Fibroblast of peridontal ligament (primary cell): Measurements from ENCODE around the gene MYD88.
"Not testable (repeated sequence)": the region's sequence is repeated elsewhere in the genome, so short reads cannot be mapped to it uniquely, and the experiment has no call there.

Experiments
- DNase-seq: peaks from one replicate; pipeline ENCODE4 v3.0.0-alpha.2; 2010; ENCODE audit errors: extremely low read depth

MYD88 gene

DNA sequence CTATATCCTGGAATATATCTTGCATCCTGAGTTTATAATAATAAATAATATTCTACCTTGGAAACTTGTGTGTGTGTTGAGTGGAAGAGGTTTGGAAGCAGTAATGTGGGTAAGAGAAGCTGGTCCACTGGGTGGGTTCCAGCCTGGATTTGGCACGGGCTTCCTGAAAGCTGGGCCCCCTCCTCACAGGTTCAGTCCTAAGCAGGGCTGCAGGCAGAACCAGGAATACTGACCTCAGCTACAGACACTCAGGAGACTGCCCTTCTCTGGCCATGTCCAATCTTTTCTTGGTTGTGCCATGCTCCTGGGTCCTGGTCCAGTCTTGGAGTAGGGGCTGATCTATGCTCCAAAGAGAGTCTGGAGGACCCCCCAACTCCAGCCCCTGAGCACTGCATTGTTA lies 4.5 kb downstream of the MYD88 start:
- DNase-seq: no peak

DNA sequence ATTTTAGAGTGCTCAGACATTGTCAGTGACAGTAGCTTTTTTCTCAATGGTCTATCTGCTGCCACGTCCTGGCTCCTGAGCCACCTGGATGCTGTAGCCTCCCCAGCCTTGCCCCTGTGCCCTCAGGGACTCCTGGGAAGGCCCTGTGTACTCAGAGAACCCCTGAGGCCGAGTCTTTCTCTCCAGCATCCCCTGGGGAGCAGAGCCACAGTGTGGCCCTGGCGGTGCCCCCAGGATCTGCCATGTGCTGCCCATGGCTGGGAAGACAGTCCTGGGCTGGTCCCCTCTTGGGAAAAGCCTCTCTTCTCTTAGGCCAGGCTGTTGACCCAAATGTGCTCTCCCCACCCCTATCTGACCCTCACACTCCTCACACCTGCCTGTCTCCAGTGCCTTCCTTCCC lies 5.0 kb downstream of the MYD88 start:
- no peak for DNase-seq

DNA sequence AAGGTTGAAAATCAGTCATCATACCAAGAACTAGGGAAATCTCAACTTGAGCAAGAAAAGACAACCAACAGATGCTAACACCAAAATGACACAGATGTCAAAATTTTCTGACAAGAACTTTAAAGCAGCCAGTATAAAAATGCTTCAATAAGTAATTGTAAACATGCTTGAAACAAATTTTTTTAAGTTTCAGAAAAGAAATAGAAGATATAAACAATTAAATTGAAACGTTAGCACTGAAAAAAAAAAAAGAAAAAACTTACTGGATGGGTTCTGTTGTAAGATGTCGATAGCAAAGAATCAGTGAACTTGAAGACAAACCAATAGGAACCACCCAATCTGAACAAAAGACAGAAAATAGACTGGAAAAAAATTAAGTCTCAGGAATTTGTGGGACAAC lies 8.0 kb downstream of the MYD88 start:
- DNase-seq: no peak

DNA sequence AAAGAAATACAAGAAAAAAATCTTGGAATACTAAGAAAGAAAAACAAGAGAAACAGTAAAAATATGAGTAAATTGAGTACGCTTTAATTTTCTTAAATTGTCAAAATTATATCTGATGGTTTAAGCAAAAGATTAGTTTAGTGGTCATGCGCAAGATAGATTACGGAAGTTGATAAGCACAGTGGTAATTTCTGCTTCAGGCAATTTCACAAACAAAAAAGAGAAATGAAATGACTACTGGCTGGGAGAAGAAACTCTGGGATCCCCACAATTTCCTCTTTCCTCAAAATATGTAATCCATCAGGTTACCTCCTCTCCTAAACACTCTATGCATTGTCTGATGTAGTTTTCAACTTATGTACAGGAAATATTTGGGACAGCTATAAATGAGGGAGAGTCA lies 9.0 kb downstream of the MYD88 start:
- DNase-seq: no peak

GRCh38 chr3:38148311-38148882 lies 9.9 kb downstream of the MYD88 start:
- DNase-seq: no peak

- DNase-seq: no peak
Measured at GRCh38 chr3:38149708-38150107, 11.2 kb downstream of the MYD88 start.

- no peak for DNase-seq
Measured at GRCh38 chr3:38150780-38151528, 12.5 kb downstream of the MYD88 start.

GRCh38 chr3:38151667-38152265 lies 13.3 kb downstream of the MYD88 start:
- DNase-seq: no peak

GRCh38 chr3:38152609-38153008 lies 14.1 kb downstream of the MYD88 start:
- no peak for DNase-seq

DNA sequence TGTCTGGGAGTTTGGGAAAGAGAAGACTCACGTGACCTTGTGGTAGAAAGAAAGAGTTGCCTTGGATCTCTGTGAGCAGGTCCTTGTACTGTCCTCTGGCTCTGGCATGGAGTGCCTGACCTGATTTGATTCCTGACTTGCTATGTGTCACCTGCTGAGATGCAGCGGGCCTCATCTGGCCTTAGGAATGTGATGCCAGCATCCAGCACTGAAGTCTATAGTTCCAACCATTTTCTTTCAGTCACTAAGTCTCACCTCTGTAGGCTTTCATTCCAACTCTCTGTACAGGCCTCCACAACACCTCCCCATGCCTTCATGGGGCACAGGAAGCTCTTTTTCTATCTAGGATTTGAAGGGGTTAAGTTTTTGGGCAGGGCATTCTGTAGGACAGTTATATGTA lies 14.8 kb downstream of the MYD88 start:
- DNase-seq: no peak

DNA sequence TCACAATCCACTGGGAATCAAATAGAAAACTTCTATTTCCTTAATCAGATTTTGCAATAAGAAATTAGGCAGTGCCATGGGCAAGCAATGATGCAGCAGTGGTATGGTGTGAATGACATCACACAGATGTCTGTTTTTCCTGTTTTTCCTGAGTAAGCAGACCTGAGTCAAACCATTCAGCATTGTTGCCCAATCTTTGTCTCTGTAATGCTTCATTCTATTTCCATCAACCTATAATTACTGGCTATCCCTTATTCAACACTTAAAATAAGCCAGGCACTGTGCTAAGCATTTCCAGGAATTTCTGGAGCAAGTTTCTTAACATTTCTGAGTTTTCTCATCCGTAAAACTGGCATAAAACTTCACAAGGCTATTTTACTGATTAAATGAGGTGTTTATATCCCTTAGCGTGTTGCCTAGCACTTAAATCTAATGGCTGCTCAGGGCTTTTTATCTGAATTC lies 15.6 kb downstream of the MYD88 start:
- peak; percentile 78 for DNase-seq

GRCh38 chr3:38154625-38155255 lies 16.3 kb downstream of the MYD88 start:
- no peak for DNase-seq

- no peak for DNase-seq
Measured at GRCh38 chr3:38155825-38156224, 17.4 kb downstream of the MYD88 start.

DNA sequence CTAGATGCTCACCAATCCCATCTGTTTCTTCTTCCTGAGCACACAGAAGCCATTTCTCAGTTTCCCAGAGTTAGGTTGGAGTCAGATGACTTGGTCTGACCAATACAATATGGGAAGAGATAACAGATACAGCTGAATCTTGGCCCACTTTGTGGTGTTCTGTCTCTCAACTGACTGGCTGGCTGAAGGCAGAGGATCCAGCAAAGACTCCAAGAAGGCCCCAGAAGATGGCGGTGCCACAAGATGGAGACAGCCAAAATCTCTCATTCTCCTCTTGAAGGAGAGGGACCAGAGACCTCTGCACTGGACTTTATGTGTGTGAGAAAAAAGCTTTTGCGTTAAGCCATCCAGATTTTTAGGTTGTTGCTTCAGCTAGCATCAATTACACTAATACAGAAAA lies 18.7 kb downstream of the MYD88 start:
- DNase-seq: no peak

- DNase-seq: no peak
Measured at GRCh38 chr3:38157595-38157994, 19.1 kb downstream of the MYD88 start.

- no peak for DNase-seq
Measured at GRCh38 chr3:38158472-38158871, 20.0 kb downstream of the MYD88 start.

GRCh38 chr3:38160704-38161103 lies 22.2 kb downstream of the MYD88 start:
- not testable (repeated sequence) for DNase-seq

DNA sequence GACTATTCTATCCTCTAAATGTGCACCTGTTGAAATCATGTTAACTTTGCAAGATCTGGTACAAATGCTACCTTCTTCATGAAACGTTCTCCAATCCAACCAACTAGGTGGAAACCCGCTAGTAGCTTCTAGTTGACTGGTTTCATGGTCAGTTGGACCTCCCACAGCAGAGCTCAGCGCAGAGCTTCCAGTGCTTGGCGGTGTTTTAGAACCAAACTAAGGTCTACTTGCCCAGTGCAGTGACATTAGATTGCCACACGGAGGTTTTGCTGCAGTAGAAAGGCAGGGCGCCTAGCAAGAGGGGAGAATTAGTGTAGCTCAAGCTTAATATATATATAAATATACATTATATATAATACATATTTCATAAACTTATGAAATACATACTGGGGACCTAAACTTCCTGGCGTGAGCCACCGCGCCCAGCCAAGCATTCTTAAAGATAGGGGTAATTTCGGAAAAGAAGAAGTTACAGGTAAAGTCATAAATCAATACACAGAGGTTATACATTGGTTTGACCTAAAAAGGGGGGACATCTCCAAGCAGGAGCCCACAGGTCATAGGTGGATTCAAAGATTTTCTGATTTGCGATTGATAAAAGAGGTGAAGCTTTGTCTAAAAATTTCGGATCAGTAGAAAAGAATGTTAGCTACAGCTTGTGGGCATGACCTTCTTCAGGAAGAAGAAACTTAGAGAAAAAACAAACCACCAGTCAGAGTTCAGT lies 24.8 kb downstream of the MYD88 start:
- DNase-seq: no peak

DNA sequence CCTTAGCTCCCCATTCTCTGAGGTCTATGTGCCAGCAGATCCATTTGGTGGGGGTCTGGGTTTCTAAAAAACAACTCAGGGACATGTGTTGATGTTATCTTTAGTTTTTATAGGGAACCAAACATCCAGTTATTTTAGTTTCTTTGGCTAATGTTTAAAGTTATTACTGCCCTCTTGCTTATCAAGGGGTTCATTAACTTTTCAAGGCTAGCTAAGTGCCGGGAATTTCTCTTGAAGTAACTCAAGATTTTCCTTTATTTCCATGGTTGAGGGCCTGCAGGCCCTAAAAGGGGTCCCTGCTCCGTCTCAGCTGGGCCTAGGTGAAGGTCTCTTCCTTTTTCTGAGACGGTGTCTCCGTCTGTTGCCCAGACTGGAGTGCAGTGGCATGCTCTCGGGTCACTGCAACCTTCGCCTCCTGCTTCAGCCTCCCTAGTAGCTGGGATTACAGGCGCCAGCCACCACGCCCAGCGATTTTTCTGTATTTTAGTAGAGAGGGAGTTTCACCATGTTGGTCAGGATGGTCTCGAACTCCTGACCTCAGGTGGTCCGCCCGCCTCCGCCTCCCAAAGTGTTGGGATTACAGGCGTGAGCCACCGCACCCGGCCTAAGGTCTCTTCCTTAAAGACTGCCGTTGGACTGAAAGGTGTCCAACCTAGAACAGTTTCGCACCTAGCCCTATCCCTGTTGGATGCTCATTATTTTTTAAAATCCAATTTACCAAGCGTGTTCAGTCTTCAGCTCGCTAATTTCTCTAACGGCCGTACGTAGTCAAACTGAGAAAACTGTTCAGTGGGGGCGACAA lies 25.6 kb downstream of the MYD88 start:
- DNase-seq: no peak

- DNase-seq: no peak
Measured at GRCh38 chr3:38164643-38164951, 26.1 kb downstream of the MYD88 start.

- peak; percentile 100 for DNase-seq
Measured at GRCh38 chr3:38164952-38165721, 26.7 kb downstream of the MYD88 start, which contains the start of gene OXSR1. Gene OXSR1, plus strand, starts transcription at chr3:38165537. Its CDS starts 340 bp downstream, at chr3:38165877.
